Thymus (tissue), 11 donors: ENCODE measurements around the gene ZNF740. TPM values are rescaled to one million over a fixed set of nuclear protein-coding genes. Genes with fewer than 3 reads are reported as not detected.

Experiments
- DNase-seq, 9 donors: peaks; one replicate each; pipeline ENCODE4 v3.0.0-alpha.2; 2013; ENCODE audit warnings: low spot score in 9 of 9, low read depth in 6 of 9, missing footprints in 1 of 9
- H3K27ac ChIP-seq, 2 donors: one replicate each; pipeline ENCODE4 v1.5.1; 2013; ENCODE audit warnings: control low read depth in 1 of 2, low read depth in 1 of 2, low read length in 1 of 2, mild to moderate bottlenecking in 1 of 2, moderate library complexity in 1 of 2
- H3K27me3 ChIP-seq, 2 donors: one replicate each; pipeline ENCODE4 v1.5.1; 2013; ENCODE audit warnings: low read length in 1 of 2; ENCODE audit not compliant: control insufficient read depth in 2 of 2, insufficient read depth in 1 of 2
- H3K36me3 ChIP-seq, 2 donors: one replicate each; pipeline ENCODE4 v1.5.1; 2013; ENCODE audit warnings: low read length in 1 of 2, mild to moderate bottlenecking in 1 of 2, moderate library complexity in 1 of 2; ENCODE audit not compliant: control insufficient read depth in 2 of 2, insufficient read depth in 2 of 2
- H3K4me1 ChIP-seq, 2 donors: one replicate each; pipeline ENCODE4 v1.5.1; 2013; ENCODE audit warnings: low read length in 2 of 2; ENCODE audit not compliant: control insufficient read depth in 2 of 2, insufficient read depth in 2 of 2
- H3K4me3 ChIP-seq, 2 donors: one replicate each; pipeline ENCODE4 v1.5.1; 2013; ENCODE audit warnings: low read length in 2 of 2, control low read depth in 1 of 2, mild to moderate bottlenecking in 1 of 2
- H3K9me3 ChIP-seq, 2 donors: one replicate each; pipeline ENCODE4 v1.5.1; 2013; ENCODE audit warnings: low read length in 1 of 2, mild to moderate bottlenecking in 1 of 2; ENCODE audit not compliant: control insufficient read depth in 2 of 2, insufficient read depth in 1 of 2
- WGBS: extraction: QIAGEN DNeasy Blood & Tissue Kit; methylation state at CpG from one replicate; pipeline ENCODE4 v1.1.7; 2013; 5-methylcytosine and 5-hydroxymethylcytosine counted together
- polyA plus RNA-seq: library from polyadenylated mRNA; stranded (reverse); fragments of 200-250 nt; gene quantifications from one replicate; pipeline ENCODE4 v1.2.3, GENCODE V29; 2013
- total RNA-seq: library from RNA; stranded (reverse); fragments of 120-200 nt; gene quantifications from one replicate; pipeline ENCODE4 v1.2.4, GENCODE V29; 2013
- donor health status: healthy.

ZNF740 gene
- total and polyA plus RNA-seq, 2 donors: 10.3 to 22.6 TPM

DNA sequence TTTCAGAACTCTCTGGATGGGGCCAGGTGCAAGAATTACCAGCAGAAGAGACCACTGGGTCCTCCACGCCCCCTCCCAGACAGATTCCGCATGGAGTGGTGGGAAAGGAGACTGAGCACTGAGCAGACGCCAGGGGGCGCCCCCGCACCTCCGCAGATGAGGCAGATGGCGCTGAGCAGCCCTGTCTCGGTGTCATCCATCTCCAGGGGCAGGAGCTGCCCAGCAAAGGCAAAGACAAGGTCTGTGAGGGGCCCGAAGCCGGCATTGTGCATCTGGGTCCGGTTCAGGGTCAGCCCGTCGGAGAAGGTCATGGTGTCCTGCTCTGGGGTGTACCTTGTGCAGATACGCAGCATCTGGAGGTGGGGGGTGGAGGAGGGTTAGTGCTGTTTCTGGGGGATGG, 32.8 kb downstream of the ZNF740 start:
- peaks cover 0 to 20% of the 10 kb centered on the region in 2 donors for H3K27me3 ChIP-seq

DNA sequence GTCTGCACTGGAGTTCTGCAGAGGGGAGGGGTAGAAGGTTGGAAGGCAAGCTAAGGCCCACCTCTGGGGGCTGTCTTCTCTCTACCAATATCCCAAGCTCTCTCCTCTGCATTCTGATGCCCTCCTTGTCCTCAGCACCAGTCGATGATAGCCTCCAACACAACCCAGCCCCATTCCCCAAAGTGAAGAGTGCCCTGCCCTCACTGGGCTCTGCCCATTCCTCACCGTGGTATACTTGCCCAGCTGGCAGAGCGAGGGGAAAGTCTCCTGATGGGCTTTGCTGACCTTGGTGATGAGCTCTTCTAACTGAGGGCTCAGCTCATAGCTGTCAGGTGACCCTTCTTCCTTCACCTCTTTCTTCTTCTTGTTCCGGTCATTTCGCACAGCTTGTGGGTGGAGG, 33.7 kb downstream of the ZNF740 start:
- Histone ChIP-seq H3K9me3 (peaks cover 0 to 6% of the 10 kb centered on the region in 2 donors), H3K27me3 (peaks cover 5 to 26% of the 10 kb centered on the region in 2 donors), H3K4me1 (peaks cover under 1 to 35% of the 10 kb centered on the region in 2 donors), H3K36me3 (peaks cover 7 to 17% of the 10 kb centered on the region in 2 donors), H3K27ac (no peak overlapping the region), H3K4me3 (no peak overlapping the region)
- no peak for DNase-seq
- WGBS: 95% methylated on average over 5 of the region's 5 CpGs

More for the DNA sequence above, 32.8 kb downstream of the ZNF740 start:
- WGBS: 17% methylated on average over 14 of the region's 14 CpGs
- H3K27ac ChIP-seq: no peak overlapping the region
- H3K36me3 ChIP-seq: peaks cover 7 to 17% of the 10 kb centered on the region in 2 donors
- peaks cover 0 to 6% of the 10 kb centered on the region in 2 donors for H3K9me3 ChIP-seq
- H3K4me1 ChIP-seq: peaks cover 5 to 40% of the 10 kb centered on the region in 2 donors
- no peak overlapping the region for H3K4me3 ChIP-seq
- DNase-seq: peak in 4 of 9 donors; percentile 75 to 87 (median 78)

GRCh38 chr12:53214687-53215455, 34.3 kb downstream of the ZNF740 start:
- H3K27me3 ChIP-seq: peaks cover 11 to 33% of the 10 kb centered on the region in 2 donors
- H3K4me1 ChIP-seq: peaks cover 0 to 39% of the 10 kb centered on the region in 2 donors
- no peak for DNase-seq
- H3K36me3 ChIP-seq: peaks cover 7 to 17% of the 10 kb centered on the region in 2 donors
- H3K27ac ChIP-seq: no peak overlapping the region
- peaks cover 0 to 6% of the 10 kb centered on the region in 2 donors for H3K9me3 ChIP-seq
- H3K4me3 ChIP-seq: no peak overlapping the region
- WGBS: 88% methylated on average over 12 of the region's 12 CpGs

GRCh38 chr12:53215497-53215896, 35.0 kb downstream of the ZNF740 start:
- Histone ChIP-seq H3K4me1 (peaks cover 0 to 45% of the 10 kb centered on the region in 2 donors), H3K27ac (no peak overlapping the region)

DNA sequence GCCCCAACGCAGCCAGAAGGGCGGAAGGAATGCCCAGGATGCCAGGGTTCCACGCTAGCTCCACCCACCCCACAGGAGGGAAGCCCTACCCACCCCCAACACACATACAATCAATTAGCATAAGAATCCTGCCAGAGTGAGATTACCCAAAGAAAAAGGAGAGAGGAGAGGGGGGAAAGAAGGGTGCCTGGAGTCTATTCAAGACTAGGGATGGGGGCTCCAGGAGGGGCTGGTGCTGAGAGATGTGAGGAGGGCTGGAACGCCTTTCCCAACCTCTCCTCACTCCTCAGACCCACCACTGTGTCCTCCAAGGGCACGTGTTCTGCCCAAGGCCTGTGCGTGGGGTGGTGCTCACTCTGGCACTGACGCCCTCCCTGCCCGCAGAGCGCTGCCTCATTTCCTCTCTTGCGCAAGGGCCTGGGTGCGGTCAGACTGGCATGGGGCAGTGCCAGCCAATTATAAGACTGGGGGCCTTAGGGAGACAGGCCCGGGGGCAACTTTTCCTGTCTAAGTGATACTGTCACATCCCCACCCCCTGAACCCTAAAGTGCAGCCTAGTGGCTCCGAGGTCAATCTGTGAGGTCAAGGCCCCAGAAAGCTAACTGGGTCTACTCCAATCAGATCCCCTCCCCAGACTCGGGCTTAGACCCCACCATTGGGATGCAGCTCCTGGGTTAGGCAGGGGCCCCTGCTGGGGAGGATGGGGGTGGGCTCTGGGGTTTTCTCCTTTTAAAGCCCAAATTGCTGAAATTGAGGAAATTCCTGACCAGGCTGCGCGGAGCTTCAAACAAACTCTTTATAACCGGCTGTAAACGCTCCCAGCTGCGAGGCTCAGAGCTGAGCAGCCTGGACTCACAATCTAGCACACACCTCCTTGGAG, 36.8 kb downstream of the ZNF740 start:
- no peak overlapping the region for H3K4me3 ChIP-seq
- 71% methylated on average over 19 of the region's 19 CpGs for WGBS
- no peak for DNase-seq

More at GRCh38 chr12:53215497-53215896, 35.0 kb downstream of the ZNF740 start:
- peaks cover 13 to 39% of the 10 kb centered on the region in 2 donors for H3K27me3 ChIP-seq
- peaks cover 0 to 6% of the 10 kb centered on the region in 2 donors for H3K9me3 ChIP-seq
- WGBS: 98% methylated on average over 8 of the region's 8 CpGs
- no peak overlapping the region for H3K4me3 ChIP-seq
- DNase-seq: no peak
- H3K36me3 ChIP-seq: peaks cover 7 to 16% of the 10 kb centered on the region in 2 donors

GRCh38 chr12:53217931-53218307, 37.4 kb downstream of the ZNF740 start:
- WGBS: 91% methylated on average over 3 of the region's 3 CpGs
- H3K36me3 ChIP-seq: peaks cover 3 to 7% of the 10 kb centered on the region in 2 donors
- DNase-seq: no peak
- peaks cover 0 to 6% of the 10 kb centered on the region in 2 donors for H3K9me3 ChIP-seq
- peaks cover 13 to 54% of the 10 kb centered on the region in 2 donors for H3K27me3 ChIP-seq
- H3K4me1 ChIP-seq: peaks cover 0 to 66% of the 10 kb centered on the region in 2 donors
- H3K4me3 ChIP-seq: peak overlapping the region in 1 of 2 donors; percentile 5
- H3K27ac ChIP-seq: no peak overlapping the region

More for the DNA sequence above, 36.8 kb downstream of the ZNF740 start:
- H3K9me3 ChIP-seq: peaks cover 0 to 6% of the 10 kb centered on the region in 2 donors
- peaks cover 13 to 49% of the 10 kb centered on the region in 2 donors for H3K27me3 ChIP-seq
- H3K27ac ChIP-seq: no peak overlapping the region
- peaks cover 0 to 60% of the 10 kb centered on the region in 2 donors for H3K4me1 ChIP-seq
- peaks cover 3 to 10% of the 10 kb centered on the region in 2 donors for H3K36me3 ChIP-seq

GRCh38 chr12:53218551-53219291, 38.2 kb downstream of the ZNF740 start:
- Histone ChIP-seq H3K27me3 (peaks cover 13 to 56% of the 10 kb centered on the region in 2 donors), H3K27ac (peak overlapping the region; percentile 46 to 64), H3K4me1 (peaks cover 6 to 70% of the 10 kb centered on the region in 2 donors), H3K9me3 (peaks cover 0 to 6% of the 10 kb centered on the region in 2 donors), H3K36me3 (peaks cover 3 to 4% of the 10 kb centered on the region in 2 donors), H3K4me3 (peak overlapping the region; percentile 60 to 70)
- WGBS: 93% methylated on average over 30 of the region's 30 CpGs
- DNase-seq: no peak

- Histone ChIP-seq H3K27ac (peak overlapping the region; percentile 72 to 76), H3K4me1 (peaks cover 13 to 76% of the 10 kb centered on the region in 2 donors), H3K9me3 (peaks cover 0 to 6% of the 10 kb centered on the region in 2 donors), H3K27me3 (peaks cover 13 to 56% of the 10 kb centered on the region in 2 donors), H3K36me3 (peaks cover 1 to 3% of the 10 kb centered on the region in 2 donors), H3K4me3 (peak overlapping the region; percentile 60 to 70)
- 27% methylated on average over 27 of the region's 27 CpGs for WGBS
- DNase-seq: peak in 1 of 9 donors; percentile 58
Observed at GRCh38 chr12:53219292-53219955, 38.9 kb downstream of the ZNF740 start.
